HL-60 (cell line): Measurements from ENCODE around the gene TIMMDC1.

Experiments
- CTCF ChIP-seq: IDR thresholded peaks from one replicate; pipeline ENCODE4 v1.5.1; 2011; ENCODE audit warnings: low read length, control low read depth, inconsistent platforms; ENCODE audit not compliant: insufficient read depth
- GABPA ChIP-seq: IDR thresholded peaks from 2 replicates; pipeline ENCODE4 v1.6.1; 2012; ENCODE audit warnings: low read depth
- SPI1 ChIP-seq: IDR thresholded peaks from 2 replicates; pipeline ENCODE4 v1.6.1; 2012; ENCODE audit warnings: low read depth, mild to moderate bottlenecking, borderline replicate concordance

- TF ChIP-seq CTCF: no peak
- TF ChIP-seq GABPA: no peak
- TF ChIP-seq SPI1: no peak
These were observed 59.5 kb downstream of the TIMMDC1 start for GRCh38 chr3:119557877-119558269.
